ENCODE measurements around the gene SYCP2L. TPM values are rescaled to one million over a fixed set of nuclear protein-coding genes. Genes with fewer than 3 reads are reported as not detected.

The SYCP2L gene
- polyA plus RNA-seq, 1 donor (not counting 4 experiments of a cell fraction or from before 2014, with no cell fraction given): 1.3 TPM

- no peak for FAIRE-seq
Measured at GRCh38 chr6:10960171-10960570, 73.3 kb downstream of the SYCP2L start.

GRCh38 chr6:10961837-10962236, 75.0 kb downstream of the SYCP2L start:
- dilution Hi-C loops (cut with MboI; ENCODE audit: extremely low pct_ligation_motif_present, low sequenced_read_pairs): loop anchor here (25.0 kb wide), 1 partner anchor 100 kb away; no protein-coding TSS in a partner anchor
- TF ChIP-seq CTCF (optimal IDR thresholded peaks at IDR 0.05 in 1 of 3, IDR thresholded peaks at IDR 0.05 in 1 of 3, conservative IDR thresholded peaks at IDR 0.05 in 1 of 3; ENCODE audit: extremely low read depth in 1 of 3, insufficient read depth in 2 of 3, low read length in 3 of 3) (peak in 1 of 3 experiments; percentile 9), EZH2 (IDR thresholded peaks at IDR 0.05; ENCODE audit: low read length) (no peak)
- no peaks in the 10 kb centered on the region for H3K27me3 ChIP-seq (ENCODE audit: control insufficient read depth, extremely low read depth, insufficient read depth, low read length)
- H3K4me1 ChIP-seq (ENCODE audit: control insufficient read depth, extremely low read depth, insufficient read depth, low read length): peaks cover 5% of the 10 kb centered on the region
- no peaks in the 10 kb centered on the region for H3K36me3 ChIP-seq (ENCODE audit: control insufficient read depth in 2 of 2, extremely low read depth in 1 of 2, insufficient read depth in 2 of 2, low read length in 2 of 2)
- no peak overlapping the region for H3K4me2 ChIP-seq (ENCODE audit: control insufficient read depth, extremely low read depth, insufficient read depth, low read depth, low read length)
- FAIRE-seq (no peak), DNase-seq (ENCODE audit: low read depth, low spot score) (no peak)
- no peaks in the 10 kb centered on the region for H3K79me2 ChIP-seq (ENCODE audit: control insufficient read depth, insufficient read depth, low read length)
- no peak overlapping the region for H2AFZ ChIP-seq (ENCODE audit: control insufficient read depth, low read length)
- H3K4me3 ChIP-seq (ENCODE audit: control insufficient read depth in 2 of 3, extremely low read depth in 1 of 3, insufficient read depth in 2 of 3, low read depth in 1 of 3, low read length in 3 of 3): no peak overlapping the region
- H4K20me1 ChIP-seq (ENCODE audit: control insufficient read depth, extremely low read depth, insufficient read depth, low read length): no peaks in the 10 kb centered on the region
- H3K9me3 ChIP-seq (ENCODE audit: control insufficient read depth, low read depth, low read length): no peaks in the 10 kb centered on the region
- H3K9ac ChIP-seq (ENCODE audit: control insufficient read depth, extremely low read depth, insufficient read depth, low read length): no peak overlapping the region
- no peaks in the 10 kb centered on the region for H3K9me1 ChIP-seq (ENCODE audit: control insufficient read depth, extremely low read depth, insufficient read depth, low read length)
- no peak overlapping the region for H3K27ac ChIP-seq (ENCODE audit: control insufficient read depth, insufficient read depth, low read length)

More at GRCh38 chr6:10960171-10960570, 73.3 kb downstream of the SYCP2L start:
- Histone ChIP-seq H3K9me3 (ENCODE audit: control insufficient read depth, low read depth, low read length) (no peaks in the 10 kb centered on the region), H3K79me2 (ENCODE audit: control insufficient read depth, insufficient read depth, low read length) (no peaks in the 10 kb centered on the region), H2AFZ (ENCODE audit: control insufficient read depth, low read length) (no peak overlapping the region), H3K4me3 (ENCODE audit: control insufficient read depth in 2 of 3, extremely low read depth in 1 of 3, insufficient read depth in 2 of 3, low read depth in 1 of 3, low read length in 3 of 3) (no peak overlapping the region), H3K9me1 (ENCODE audit: control insufficient read depth, extremely low read depth, insufficient read depth, low read length) (no peaks in the 10 kb centered on the region), H3K36me3 (ENCODE audit: control insufficient read depth in 2 of 2, extremely low read depth in 1 of 2, insufficient read depth in 2 of 2, low read length in 2 of 2) (no peaks in the 10 kb centered on the region), H3K9ac (ENCODE audit: control insufficient read depth, extremely low read depth, insufficient read depth, low read length) (no peak overlapping the region), H3K27me3 (ENCODE audit: control insufficient read depth, extremely low read depth, insufficient read depth, low read length) (no peaks in the 10 kb centered on the region), H4K20me1 (ENCODE audit: control insufficient read depth, extremely low read depth, insufficient read depth, low read length) (no peaks in the 10 kb centered on the region), H3K4me2 (ENCODE audit: control insufficient read depth, extremely low read depth, insufficient read depth, low read depth, low read length) (no peak overlapping the region), H3K4me1 (ENCODE audit: control insufficient read depth, extremely low read depth, insufficient read depth, low read length) (peaks cover 5% of the 10 kb centered on the region), H3K27ac (ENCODE audit: control insufficient read depth, insufficient read depth, low read length) (no peak overlapping the region)
- DNase-seq (ENCODE audit: low read depth, low spot score): no peak
- dilution Hi-C loops (cut with MboI; ENCODE audit: extremely low pct_ligation_motif_present, low sequenced_read_pairs): loop anchor here (25.0 kb wide), 1 partner anchor 102 kb away; no protein-coding TSS in a partner anchor
- no peak for TF ChIP-seq EZH2 (IDR thresholded peaks at IDR 0.05; ENCODE audit: low read length)

GRCh38 chr6:10962673-10963072, 75.8 kb downstream of the SYCP2L start:
- Histone ChIP-seq H3K9me3 (ENCODE audit: control insufficient read depth, low read depth, low read length) (no peaks in the 10 kb centered on the region), H3K4me1 (ENCODE audit: control insufficient read depth, extremely low read depth, insufficient read depth, low read length) (peaks cover 5% of the 10 kb centered on the region), H3K27ac (ENCODE audit: control insufficient read depth, insufficient read depth, low read length) (no peak overlapping the region), H3K79me2 (ENCODE audit: control insufficient read depth, insufficient read depth, low read length) (no peaks in the 10 kb centered on the region), H3K9me1 (ENCODE audit: control insufficient read depth, extremely low read depth, insufficient read depth, low read length) (no peaks in the 10 kb centered on the region), H3K4me3 (ENCODE audit: control insufficient read depth in 2 of 3, extremely low read depth in 1 of 3, insufficient read depth in 2 of 3, low read depth in 1 of 3, low read length in 3 of 3) (no peak overlapping the region), H3K27me3 (ENCODE audit: control insufficient read depth, extremely low read depth, insufficient read depth, low read length) (no peaks in the 10 kb centered on the region), H3K9ac (ENCODE audit: control insufficient read depth, extremely low read depth, insufficient read depth, low read length) (no peak overlapping the region), H3K36me3 (ENCODE audit: control insufficient read depth in 2 of 2, extremely low read depth in 1 of 2, insufficient read depth in 2 of 2, low read length in 2 of 2) (no peaks in the 10 kb centered on the region), H3K4me2 (ENCODE audit: control insufficient read depth, extremely low read depth, insufficient read depth, low read depth, low read length) (no peak overlapping the region), H2AFZ (ENCODE audit: control insufficient read depth, low read length) (no peak overlapping the region), H4K20me1 (ENCODE audit: control insufficient read depth, extremely low read depth, insufficient read depth, low read length) (no peaks in the 10 kb centered on the region)
- TF ChIP-seq CTCF (optimal IDR thresholded peaks at IDR 0.05 in 1 of 3, IDR thresholded peaks at IDR 0.05 in 1 of 3, conservative IDR thresholded peaks at IDR 0.05 in 1 of 3; ENCODE audit: extremely low read depth in 1 of 3, insufficient read depth in 2 of 3, low read length in 3 of 3) (no peak), EZH2 (IDR thresholded peaks at IDR 0.05; ENCODE audit: low read length) (no peak)
- FAIRE-seq (no peak), DNase-seq (ENCODE audit: low read depth, low spot score) (no peak)
- dilution Hi-C loops (cut with MboI; ENCODE audit: extremely low pct_ligation_motif_present, low sequenced_read_pairs): loop anchor here (25.0 kb wide), 1 partner anchor 100 kb away; no protein-coding TSS in a partner anchor

All from keratinocyte (primary cell).